OCI-LY1 (cell line): ENCODE results near the gene TBXAS1.

Experiments used
- CTCF ChIP-seq: fragments of 200-600 bp; sonication (generic), shearing (Covaris generic); IDR thresholded peaks from 2 replicates; pipeline ENCODE4 v1.5.1; 2017; ENCODE audit warnings: mild to moderate bottlenecking, antibody characterized with exemption, low read length, moderate library complexity, mixed read lengths
- EZH2 ChIP-seq: fragments of 200-600 bp; sonication (generic), shearing (Covaris generic); IDR thresholded peaks from 2 replicates; pipeline ENCODE4 v1.8.0; 2017; ENCODE audit warnings: borderline replicate concordance, mixed run types, mild to moderate bottlenecking, antibody characterized with exemption, low read length, moderate library complexity, mixed read lengths

- TF ChIP-seq CTCF (no peak), EZH2 (no peak)
Observed at GRCh38 chr7:139914306-139915267, 85.5 kb downstream of the TBXAS1 start.
